ENCODE measurements around the gene TEX19. TPM values are rescaled to one million over a fixed set of nuclear protein-coding genes. Genes with fewer than 3 reads are reported as not detected.

TEX19 gene
- total RNA-seq, 4 donors from 2014 or later: not detected

GRCh38 chr17:82333279-82334171 lies 25.5 kb upstream of the TEX19 start, which contains the start of gene SECTM1:
Gene SECTM1 (minus strand): TSS chr17:82333766. CDS start chr17:82327240, 6,526 bp downstream.
- peak; percentile 72 to 97 for DNase-seq (ENCODE audit: low spot score in 2 of 2)
- intact Hi-C loops (cut with DNase I; ENCODE audit: low total_unique reads): no loop called here
- H3K4me3 ChIP-seq (ENCODE audit: low read depth, poor library complexity, severe bottlenecking): peak within 1 kb of the TSS; percentile 41
- TF ChIP-seq CTCF (IDR thresholded peaks at IDR 0.05): no peak
- no peak for TF ChIP-seq POLR2A (IDR thresholded peaks at IDR 0.05)
- 0 to 1% methylated on average over 45 to 55 of the region's 90 CpGs for WGBS, 2 donors

GRCh38 chr17:82334204-82334621 lies 24.8 kb upstream of the TEX19 start:
- H3K4me3 ChIP-seq (ENCODE audit: low read depth, poor library complexity, severe bottlenecking): no peak overlapping the region
- WGBS, 2 donors: 23 to 25% methylated on average over 12 to 13 of the region's 25 CpGs
- TF ChIP-seq CTCF (IDR thresholded peaks at IDR 0.05) (no peak), POLR2A (IDR thresholded peaks at IDR 0.05) (no peak)
- intact Hi-C loops (cut with DNase I; ENCODE audit: low total_unique reads): no loop called here
- DNase-seq (ENCODE audit: low spot score in 2 of 2): no peak

- 13 to 16% methylated on average over 13 to 16 of the region's 16 CpGs for WGBS, 2 donors
- no peak overlapping the region for H3K4me3 ChIP-seq (ENCODE audit: low read depth, poor library complexity, severe bottlenecking)
- no peak for TF ChIP-seq POLR2A (IDR thresholded peaks at IDR 0.05)
- TF ChIP-seq CTCF (IDR thresholded peaks at IDR 0.05): no peak
- intact Hi-C loops (cut with DNase I; ENCODE audit: low total_unique reads): no loop called here
- DNase-seq (ENCODE audit: low spot score in 2 of 2): no peak
Measured at GRCh38 chr17:82334622-82335394, 24.2 kb upstream of the TEX19 start.

GRCh38 chr17:82338858-82339633 lies 20.0 kb upstream of the TEX19 start:
- TF ChIP-seq CTCF (IDR thresholded peaks at IDR 0.05): no peak
- no peak for TF ChIP-seq POLR2A (IDR thresholded peaks at IDR 0.05)
- intact Hi-C loops (cut with DNase I; ENCODE audit: low total_unique reads): no loop called here
- no peak for DNase-seq (ENCODE audit: low spot score in 2 of 2)
- 12 to 17% methylated on average over 24 to 29 of the region's 29 CpGs for WGBS, 2 donors
- H3K4me3 ChIP-seq (ENCODE audit: low read depth, poor library complexity, severe bottlenecking): no peak overlapping the region
